HG03575 (cell line): ENCODE results near the gene FSTL5.
A peak's percentile ranks its signal among the peaks of the same experiment; 100 is the strongest.

Source experiments
- ATAC-seq: cut with Tn5 transposase; IDR thresholded peaks from one replicate; pipeline ENCODE4 v1.9.1; 2021; ENCODE audit not compliant: unreplicated experiment, insufficient number of reproducible peaks, low FRiP score; ENCODE audit errors: extremely low read depth

Gene FSTL5

DNA sequence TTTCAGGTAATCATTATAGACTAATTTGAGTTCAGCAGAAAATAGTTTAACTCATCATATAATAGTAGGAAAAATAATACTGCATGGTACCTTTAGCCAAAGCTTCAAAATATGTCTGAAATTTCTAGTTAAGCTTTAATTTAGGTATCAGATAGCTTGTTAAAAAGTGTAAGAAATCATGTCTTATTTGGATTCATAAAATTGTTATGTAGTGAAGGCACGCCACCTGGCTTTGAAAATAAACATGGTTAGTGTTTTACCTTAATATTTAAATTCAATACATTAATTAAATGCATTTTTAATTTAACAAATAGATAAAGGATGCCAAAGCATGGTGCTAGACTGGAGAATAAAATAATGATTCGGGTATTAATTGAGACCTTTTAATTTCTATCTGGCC is 211.4 kb downstream of the FSTL5 start:
- ATAC-seq = no peak

DNA sequence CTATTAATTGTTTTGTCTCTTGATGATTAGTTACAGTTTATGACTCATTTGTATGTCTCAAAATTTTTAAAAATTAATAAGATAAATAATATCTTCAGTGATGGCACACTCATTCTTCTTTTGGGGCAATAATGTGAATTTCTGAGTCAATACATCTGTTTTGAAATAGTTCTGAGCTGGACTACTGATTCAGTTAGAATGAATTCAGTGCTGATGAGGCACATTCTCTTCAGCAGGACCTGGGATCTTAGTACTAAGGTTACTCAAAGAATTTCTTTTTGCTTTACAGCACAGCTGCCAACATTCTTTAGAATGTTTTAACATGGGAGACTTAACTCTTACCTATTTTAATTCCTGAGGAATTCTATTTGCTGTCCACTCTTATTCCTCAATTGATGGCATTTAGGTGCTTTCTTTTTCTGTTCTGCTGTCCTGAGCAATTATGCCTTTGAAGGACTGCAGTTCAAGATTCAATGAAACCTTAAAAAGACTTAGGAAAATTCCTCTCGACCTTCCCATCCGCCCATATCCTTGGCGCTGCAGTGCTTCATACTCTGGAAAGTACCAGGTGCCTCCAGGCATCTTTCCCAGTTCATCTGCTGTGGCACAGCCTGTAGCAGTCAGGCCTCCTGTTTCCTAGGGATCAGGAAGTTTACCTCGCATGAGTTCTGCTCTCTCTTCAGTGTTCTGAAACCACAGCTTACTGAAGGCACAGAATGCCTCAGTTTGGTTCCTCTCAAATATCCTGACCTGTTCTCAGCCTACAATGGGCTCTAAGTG is 213.7 kb downstream of the FSTL5 start:
- no peak for ATAC-seq

DNA sequence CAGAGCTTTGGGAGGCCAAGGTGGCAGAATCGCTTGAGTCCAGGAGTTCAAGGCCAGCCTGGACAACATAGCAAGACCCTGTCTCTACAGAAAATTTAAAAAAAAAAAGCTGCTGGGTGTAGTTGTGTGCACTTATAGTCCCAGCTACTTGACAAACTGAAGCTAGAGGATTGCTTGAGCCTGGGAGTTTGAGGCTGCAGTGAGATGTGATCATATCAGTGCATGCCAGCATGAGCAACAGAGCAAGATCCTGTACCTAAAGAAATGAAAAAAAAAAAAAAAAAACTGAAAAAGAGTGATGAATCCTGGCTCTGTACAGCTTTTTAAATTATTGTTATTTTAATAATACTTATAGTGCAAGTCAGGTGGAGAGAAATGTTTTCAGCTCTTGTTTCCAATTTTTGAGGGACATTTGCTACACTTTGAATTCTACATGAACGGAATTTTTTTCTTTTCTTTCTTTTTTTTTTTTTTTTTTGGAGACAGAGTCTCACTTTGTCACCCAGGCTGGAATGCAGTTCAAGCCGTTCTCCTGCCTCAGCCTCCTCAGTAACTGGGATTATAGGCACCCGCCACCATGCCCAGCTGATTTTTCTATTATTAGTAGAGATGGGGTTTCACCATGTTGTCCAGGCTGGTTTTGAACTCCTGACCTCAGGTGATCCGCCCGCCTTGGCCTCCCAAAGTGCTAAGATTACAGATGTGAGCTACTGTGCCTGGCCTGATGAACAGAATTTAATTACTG is 215.6 kb downstream of the FSTL5 start:
- ATAC-seq = no peak

DNA sequence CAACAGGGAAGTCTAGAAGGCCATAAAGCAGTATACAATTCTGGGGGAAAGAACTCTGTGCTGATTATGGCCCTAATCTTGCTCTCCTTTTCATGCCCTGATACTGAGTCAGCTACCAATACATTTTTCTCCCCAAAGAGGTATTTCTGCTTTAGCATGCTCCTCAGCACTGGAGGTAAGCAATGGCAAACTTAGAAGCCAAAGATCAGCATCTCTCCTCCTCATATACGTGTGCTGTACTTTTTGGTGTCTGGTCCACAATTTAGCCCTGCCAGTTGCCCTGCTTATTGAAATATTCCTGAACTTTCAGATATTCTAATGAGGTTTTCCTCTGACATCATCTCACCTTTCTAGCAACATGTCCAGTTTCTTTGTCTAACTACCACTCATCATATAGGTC is 226.2 kb downstream of the FSTL5 start:
- ATAC-seq = no peak

DNA sequence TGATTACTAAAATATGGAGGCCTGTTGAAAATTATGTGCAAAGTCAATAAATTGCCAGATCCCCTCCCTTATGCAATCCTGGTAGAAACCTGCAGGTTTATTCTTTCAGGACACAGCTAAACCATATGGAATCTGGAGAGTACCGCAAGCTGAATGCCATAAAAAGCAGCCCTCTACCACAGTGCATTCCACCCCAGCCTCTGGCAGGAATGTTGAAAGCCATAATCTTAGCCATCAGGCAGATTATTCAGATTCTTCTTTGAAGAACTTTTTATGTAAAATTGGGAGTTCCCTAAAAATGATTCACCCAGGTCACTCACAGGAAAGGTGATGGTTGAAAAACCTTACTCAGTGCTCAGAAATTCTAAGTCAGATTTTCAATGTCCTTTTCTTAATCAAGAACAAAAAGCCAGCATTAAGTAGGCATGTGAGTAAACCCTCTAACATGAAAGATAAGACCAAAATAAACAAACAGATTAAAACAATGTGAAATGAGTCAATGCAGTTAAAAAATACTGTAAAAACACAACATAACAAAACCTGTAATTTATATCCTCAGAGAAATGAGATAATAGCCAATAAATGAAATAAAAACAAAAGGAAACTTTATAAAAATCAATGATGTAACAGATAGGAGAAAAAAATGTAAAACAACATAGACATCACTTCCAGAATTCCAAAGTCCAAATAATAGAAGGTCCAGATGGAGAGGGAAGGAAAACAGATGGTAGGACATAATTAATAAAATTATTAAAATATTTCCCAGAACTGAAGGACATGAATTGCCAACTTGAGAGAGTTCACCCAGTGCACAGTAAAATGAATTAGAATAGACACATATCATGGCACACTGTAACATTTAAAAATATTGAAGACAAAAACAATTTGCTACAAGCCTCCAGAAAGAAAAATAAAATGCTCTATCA is 226.9 kb downstream of the FSTL5 start:
- no peak for ATAC-seq

DNA sequence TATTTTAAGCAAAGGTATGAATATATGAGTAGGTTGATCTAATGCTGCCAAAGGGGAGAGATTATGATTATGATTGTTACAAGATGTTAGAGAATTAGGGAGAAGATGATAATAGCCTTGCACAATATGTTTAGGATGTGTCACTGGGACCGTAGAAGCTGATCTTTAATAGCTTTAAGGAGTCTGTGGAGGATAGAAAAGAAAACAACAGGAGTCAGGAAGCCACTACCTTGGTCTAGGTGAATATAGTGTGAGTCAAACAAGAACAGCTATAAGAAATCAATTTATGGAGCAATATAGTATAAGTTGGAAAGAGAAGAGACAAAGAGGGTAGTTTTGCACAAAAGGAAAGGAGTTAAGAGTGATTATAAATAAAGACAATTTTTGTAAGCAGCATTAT is 232.7 kb downstream of the FSTL5 start:
- ATAC-seq = no peak

DNA sequence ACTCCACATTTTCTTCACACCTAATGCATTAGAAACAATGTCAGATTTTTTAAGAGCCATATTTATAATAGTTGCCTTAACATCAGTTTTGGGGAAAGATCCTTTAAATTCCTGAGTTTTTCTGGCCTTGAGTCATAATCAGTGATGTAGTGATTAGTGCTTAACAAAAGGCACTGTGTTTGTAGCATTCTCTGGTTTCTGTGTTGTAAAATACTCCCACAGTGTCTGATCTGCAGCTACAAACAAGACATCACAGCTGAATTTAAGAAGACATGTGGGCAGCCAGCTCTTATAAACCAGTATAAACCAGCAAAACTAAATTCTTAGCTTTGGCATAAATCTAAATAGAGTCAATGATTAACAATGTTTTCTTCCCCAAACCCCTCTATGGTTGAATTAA is 233.8 kb downstream of the FSTL5 start:
- ATAC-seq = no peak

DNA sequence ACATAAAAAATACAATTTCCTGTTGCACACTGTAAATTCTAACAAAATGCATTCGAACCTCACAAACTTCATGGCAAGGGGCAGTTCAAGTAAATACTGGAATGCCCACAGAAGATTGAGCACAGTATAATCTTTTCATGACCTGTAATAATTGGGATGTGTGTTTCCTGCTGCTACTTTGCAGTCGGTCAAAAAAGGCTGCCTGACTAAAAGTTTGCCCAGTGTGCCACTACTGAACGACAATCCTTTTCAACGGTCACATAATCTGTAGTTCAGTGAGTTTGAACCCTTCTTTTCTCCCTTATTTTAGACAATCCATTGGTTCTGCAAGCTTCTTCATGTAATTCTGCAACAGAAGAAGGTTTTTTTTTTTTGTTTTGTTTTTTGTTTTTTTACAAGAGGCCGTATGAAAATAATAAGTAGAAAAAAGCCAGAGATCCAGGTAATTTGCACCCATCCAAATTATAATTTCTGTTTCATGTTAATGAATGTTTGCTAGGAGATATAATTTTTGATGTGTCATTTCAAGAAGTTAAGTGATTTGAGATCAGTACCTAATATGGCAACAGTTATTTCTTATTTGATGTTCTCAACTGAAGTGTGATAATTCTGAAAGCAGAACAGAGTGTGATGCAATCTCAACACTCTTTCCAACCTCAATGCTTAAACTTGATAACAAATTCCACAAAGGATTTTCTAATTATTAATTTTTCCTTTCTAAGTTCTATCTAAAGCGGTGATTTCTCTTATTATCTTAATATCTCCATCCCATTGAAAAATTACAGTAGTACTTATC is 237.6 kb downstream of the FSTL5 start:
- no peak for ATAC-seq

DNA sequence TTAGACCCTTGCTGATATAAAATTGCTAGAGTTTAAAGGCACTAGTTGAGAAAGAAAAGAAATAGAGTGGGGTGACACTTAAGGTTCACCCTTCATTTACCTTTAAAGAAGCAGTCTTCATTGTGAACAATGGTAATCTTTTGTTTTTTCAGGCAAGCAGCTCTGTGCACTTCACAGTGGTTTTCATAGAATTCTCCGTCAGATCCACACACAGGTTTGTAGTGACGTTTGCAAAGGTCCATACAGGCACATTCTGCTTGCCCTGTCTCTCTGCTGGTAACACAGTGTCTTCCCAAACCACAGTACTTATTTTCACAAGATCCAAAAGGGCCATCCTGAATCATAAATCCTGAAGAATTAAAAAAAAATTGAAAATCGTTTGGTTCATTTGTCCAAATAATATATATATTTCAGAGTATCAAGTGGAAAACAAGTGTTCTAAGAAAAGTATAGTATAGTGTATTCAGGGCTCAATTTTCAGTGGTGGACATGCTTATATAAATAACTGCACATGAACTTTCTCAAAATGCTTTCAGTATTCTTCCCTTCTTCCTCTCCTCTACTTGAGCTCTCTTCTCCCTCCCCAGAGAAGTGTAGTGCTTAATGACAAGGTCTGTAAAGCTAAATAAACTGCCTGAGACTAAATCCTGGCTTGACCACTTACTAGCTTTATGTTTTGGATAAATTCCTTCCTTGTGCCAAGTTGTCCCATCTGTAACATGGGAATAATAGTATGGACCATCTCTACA is 243.3 kb downstream of the FSTL5 start:
- no peak for ATAC-seq

DNA sequence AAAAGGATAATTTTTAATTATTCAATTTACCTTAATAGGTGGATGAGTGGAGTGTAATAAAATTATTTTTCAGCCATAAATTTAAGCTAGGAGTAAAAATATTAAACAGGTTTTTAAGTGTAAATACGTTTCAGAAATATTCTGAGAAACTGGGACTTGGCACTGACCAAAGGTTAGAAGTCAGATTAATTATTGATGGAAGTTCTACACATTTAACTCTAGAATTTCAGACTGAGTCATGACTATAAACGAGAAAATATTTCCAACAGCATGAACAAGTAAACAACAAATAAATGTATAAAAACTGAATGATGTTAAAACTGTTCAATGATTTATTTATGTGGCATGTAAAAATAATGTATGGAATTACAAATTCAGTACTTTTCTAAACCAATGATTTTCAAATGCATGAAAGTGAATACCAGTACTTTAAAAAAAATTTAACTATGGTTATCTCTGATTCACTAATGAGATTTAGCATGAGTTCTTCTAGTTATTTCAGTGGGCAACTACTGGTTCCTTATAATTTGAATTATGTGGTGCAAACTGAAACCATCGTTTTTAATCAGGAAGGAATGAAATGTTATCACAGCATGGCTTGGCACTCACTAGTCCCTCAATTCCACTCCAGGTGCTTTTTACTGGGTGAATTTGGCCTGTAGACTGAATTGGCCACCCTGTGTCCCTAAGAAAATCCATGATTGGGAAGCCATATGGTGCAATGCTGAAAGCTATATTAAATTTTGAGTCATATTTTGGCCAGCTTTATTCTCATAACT is 244.2 kb downstream of the FSTL5 start:
- ATAC-seq = peak; percentile 45

DNA sequence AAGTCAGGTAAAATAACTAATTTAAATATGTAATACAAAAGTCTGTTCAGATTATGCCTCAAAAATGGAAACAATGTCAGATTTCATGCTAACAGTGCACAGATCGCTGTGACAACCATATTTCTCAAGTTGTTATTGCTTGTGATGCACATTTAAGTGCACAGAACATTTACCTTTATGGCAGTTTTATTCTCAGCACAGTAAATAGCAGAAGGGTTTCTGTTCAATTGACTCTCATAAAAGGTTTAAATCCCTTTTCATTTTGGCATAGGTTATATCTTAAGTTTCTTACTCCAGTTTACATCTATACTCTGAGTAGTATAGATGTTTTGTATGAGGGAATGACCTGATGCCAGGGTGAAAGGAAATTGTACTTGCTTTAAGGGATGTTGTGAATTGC is 247.8 kb downstream of the FSTL5 start:
- ATAC-seq = no peak

DNA sequence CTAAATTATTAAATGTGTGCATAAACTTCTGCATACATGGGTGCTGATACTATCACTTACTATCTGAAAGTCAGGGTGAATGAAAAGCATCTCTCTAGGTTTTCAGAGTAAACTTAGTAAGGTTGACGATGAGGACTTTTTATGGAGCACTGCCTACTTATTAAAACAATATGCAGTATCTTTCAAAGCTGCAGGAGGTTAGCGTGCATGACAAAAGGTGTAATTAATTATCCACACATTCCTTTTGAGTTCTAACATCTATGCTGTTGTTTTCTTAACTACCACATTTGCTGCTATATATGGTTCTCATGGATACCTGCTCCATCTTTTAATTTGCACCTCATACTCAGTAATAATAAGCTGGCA is 256.2 kb downstream of the FSTL5 start:
- ATAC-seq = no peak

DNA sequence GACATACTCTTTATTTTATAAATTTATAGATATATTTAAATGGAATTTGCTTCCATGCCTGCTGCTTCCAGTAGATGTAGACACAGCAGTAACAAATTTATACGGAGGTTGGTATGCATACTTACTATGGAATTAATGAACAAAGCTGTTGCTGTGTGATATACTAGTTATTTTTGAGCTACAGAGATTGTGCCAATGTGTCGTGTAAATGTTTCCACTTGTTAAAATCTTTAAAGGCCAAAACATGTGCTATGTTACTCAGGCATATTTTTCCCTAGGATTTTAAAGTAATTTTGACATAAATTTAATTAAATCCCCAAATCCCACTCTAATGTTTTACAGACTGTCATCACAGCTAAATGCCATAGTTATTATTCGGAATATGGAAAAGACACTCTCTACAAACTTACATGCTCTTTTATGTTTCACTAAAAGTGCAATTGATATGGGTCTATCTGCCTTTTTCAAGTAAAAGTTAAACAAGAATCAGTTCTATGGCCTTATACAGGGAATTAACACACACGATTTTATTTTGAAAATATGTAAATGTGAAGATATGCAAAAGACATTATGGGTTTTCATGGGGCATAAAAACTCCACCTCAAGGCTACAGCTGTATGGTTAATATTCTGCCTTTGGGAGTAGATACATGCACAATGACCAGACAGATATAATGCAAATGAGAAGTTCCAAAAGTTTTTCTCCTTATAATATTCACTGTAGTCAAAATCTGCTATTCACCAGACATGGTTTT is 256.8 kb downstream of the FSTL5 start:
- ATAC-seq = no peak

DNA sequence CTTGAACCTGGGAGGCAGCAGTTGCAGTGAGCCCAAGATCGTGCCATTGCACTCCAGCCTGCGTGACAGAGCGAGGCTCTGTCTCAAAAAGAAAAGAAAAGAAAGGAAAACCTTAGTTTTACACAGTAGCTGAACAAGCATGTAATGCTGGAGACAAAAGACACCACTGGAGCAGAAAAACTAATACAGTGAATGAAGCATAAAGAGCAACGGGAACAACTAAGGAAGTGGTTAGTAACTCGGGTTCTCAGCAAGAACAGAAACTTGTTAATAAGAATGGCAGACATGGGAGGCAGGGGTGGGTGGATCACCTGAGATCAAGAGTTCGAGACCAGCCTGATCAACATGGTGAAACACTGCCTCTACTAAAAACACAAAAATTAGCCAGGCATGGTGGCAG is 263.7 kb downstream of the FSTL5 start:
- no peak for ATAC-seq

DNA sequence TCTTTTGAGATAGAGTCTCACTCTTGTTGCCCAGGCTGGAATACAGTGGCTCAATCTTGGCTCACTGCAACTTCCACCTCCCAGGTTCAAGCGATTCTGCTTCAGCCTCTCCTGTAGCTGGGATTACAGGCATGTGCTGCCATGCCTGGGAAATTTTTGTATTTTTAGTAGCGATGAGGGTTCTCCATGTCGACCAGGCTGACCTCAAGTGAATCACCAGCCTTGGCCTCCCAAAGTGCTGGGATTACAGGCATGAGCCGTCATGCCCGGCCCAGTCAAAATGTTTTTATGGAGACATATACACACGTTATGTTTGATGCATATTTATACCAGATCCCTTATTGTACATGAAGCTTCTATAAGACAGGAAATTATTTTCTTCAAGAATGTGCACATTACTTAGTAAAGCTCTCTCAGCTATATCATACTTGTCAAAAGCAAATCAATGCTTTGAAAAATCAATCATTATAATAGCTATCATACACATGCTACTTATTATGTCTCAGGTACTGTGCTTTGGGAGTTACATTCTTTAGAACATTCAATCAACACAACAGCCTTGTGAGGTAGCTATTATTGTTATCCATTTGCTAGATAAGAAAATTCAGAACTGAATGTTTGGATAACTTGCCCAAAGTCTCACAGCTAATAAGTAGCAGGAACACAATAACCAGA is 269.2 kb downstream of the FSTL5 start:
- no peak for ATAC-seq

DNA sequence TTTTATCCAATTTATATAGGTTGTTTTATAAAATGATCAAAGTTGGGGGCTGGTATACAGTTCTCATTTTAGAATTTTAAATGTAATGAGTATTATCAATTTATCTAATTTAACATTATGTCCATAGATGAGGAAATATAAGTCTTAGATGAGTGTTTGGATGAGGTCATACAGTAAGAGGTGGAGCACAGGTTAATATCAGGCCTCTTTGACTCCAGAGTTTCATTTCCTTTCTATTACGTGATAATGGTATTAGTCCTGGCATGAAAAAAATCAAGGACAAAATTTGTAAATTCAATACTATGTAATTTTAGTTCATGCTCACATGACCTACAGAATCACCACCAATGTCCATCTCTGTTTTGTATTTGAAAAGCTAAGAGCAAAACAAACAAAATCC is 269.8 kb downstream of the FSTL5 start:
- no peak for ATAC-seq
